WTC11 (cell line): ENCODE data around the gene NR4A3. TPM values are rescaled to one million over a fixed set of nuclear protein-coding genes. Genes with fewer than 3 reads are reported as not detected.
A peak's percentile ranks its signal among the peaks of the same experiment; 100 is the strongest.
"Not testable (repeated sequence)": the region's sequence is repeated elsewhere in the genome, so short reads cannot be mapped to it uniquely, and the experiment has no call there.

Experiments used
- ATAC-seq: fragments of 200-7000 bp; cut with Tn5 transposase; 2 replicates; pipeline ENCODE4 v1.10.0; 2021; ENCODE audit warnings: mild to moderate bottlenecking, moderate library complexity
- CTCF ChIA-PET: fragments of 300-600 bp; sonication (Branson Sonifier 250); formaldehyde crosslinking; loops from one replicate; lab custom pipeline; 2021; ENCODE audit warnings: antibody characterized with exemption; lab: Charles Lee
- POLR2A ChIA-PET: fragments of 350-600 bp; sonication (Branson Sonifier 250); formaldehyde crosslinking; loops from one replicate; lab custom pipeline; 2021; ENCODE audit warnings: antibody characterized with exemption; lab: Charles Lee
- DNase-seq: peaks from one replicate; pipeline ENCODE4 v3.0.0; 2021; ENCODE audit warnings: low spot score
- H3K27ac Mint-ChIP-seq: 2 replicates; pipeline ENCODE4 v1.8.0; 2021; ENCODE audit warnings: mixed read lengths
- H3K27me3 Mint-ChIP-seq: 2 replicates; pipeline ENCODE4 v1.8.0; 2021; ENCODE audit warnings: low read depth, mild to moderate bottlenecking, moderate library complexity, mixed read lengths
- H3K36me3 Mint-ChIP-seq: 2 replicates; pipeline ENCODE4 v1.8.0; 2021; ENCODE audit warnings: mixed read lengths
- H3K4me1 Mint-ChIP-seq: 2 replicates; pipeline ENCODE4 v1.8.0; 2022; ENCODE audit warnings: mixed read lengths
- H3K4me3 Mint-ChIP-seq: 2 replicates; pipeline ENCODE4 v1.8.0; 2021; ENCODE audit warnings: mild to moderate bottlenecking, moderate library complexity, mixed read lengths
- H3K9me3 Mint-ChIP-seq: 2 replicates; pipeline ENCODE4 v1.8.0; 2021; ENCODE audit warnings: mixed read lengths
- AFF4 ChIP-seq: sonication (generic); formaldehyde crosslinking; IDR thresholded peaks from 2 replicates; pipeline ENCODE4 v1.8.1; 2023; ENCODE audit warnings: mild to moderate bottlenecking, missing genetic modification reagents, borderline replicate concordance
- CBFB ChIP-seq: sonication (generic); formaldehyde crosslinking; IDR thresholded peaks from 2 replicates; pipeline ENCODE4 v1.8.1; 2022; ENCODE audit warnings: mild to moderate bottlenecking, low read depth, missing genetic modification reagents
- CREB1 ChIP-seq: sonication (generic); formaldehyde crosslinking; IDR thresholded peaks from 2 replicates; pipeline ENCODE4 v1.8.0; 2023; ENCODE audit warnings: mild to moderate bottlenecking, missing genetic modification reagents
- EMX1 ChIP-seq: fragments of 250-450 bp; sonication (Bioruptor Pico); IDR thresholded peaks from 2 replicates; pipeline ENCODE4 v1.8.0; 2021; ENCODE audit warnings: mild to moderate bottlenecking
- FOXP1 ChIP-seq: sonication (generic); formaldehyde crosslinking; IDR thresholded peaks from 2 replicates; pipeline ENCODE4 v1.8.0; 2022; ENCODE audit warnings: missing genetic modification reagents, mild to moderate bottlenecking, moderate library complexity, borderline replicate concordance
- GABPB1 ChIP-seq: sonication (generic); formaldehyde crosslinking; IDR thresholded peaks from 2 replicates; pipeline ENCODE4 v1.8.1; 2023; ENCODE audit warnings: mild to moderate bottlenecking, missing genetic modification reagents
- JUN ChIP-seq: sonication (generic); formaldehyde crosslinking; IDR thresholded peaks from 2 replicates; pipeline ENCODE4 v1.8.0; 2023; ENCODE audit warnings: mild to moderate bottlenecking, missing genetic modification reagents
- MAX ChIP-seq: sonication (generic); formaldehyde crosslinking; IDR thresholded peaks from 2 replicates; pipeline ENCODE4 v1.8.0; 2022; ENCODE audit warnings: mild to moderate bottlenecking, missing genetic modification reagents
- MXD4 ChIP-seq: fragments of 250-450 bp; sonication (Bioruptor Pico); IDR thresholded peaks from 2 replicates; pipeline ENCODE4 v1.8.0; 2021; ENCODE audit warnings: mild to moderate bottlenecking, moderate library complexity, borderline replicate concordance
- MYBL2 ChIP-seq: sonication (generic); formaldehyde crosslinking; IDR thresholded peaks from 2 replicates; pipeline ENCODE4 v1.8.1; 2023; ENCODE audit warnings: mild to moderate bottlenecking, moderate library complexity, missing genetic modification reagents
- NFATC4 ChIP-seq: fragments of 250-450 bp; sonication (Bioruptor Pico); IDR thresholded peaks from 2 replicates; pipeline ENCODE4 v1.9.0; 2021; ENCODE audit warnings: mild to moderate bottlenecking
- NFE2L1 ChIP-seq: sonication (generic); formaldehyde crosslinking; IDR thresholded peaks from 2 replicates; pipeline ENCODE4 v1.8.1; 2023; ENCODE audit warnings: missing genetic modification reagents
- NFYB ChIP-seq: sonication (generic); formaldehyde crosslinking; conservative IDR thresholded peaks from 2 replicates; pipeline ENCODE4 v1.8.0; 2022; ENCODE audit warnings: low read depth, missing genetic modification reagents
- NR3C1 ChIP-seq: sonication (generic); formaldehyde crosslinking; conservative IDR thresholded peaks from 2 replicates; pipeline ENCODE4 v1.8.1; 2023; ENCODE audit warnings: low read depth, mild to moderate bottlenecking, missing genetic modification reagents
- RORB ChIP-seq: fragments of 250-450 bp; sonication (Bioruptor Pico); IDR thresholded peaks from 2 replicates; pipeline ENCODE4 v1.9.0; 2021; ENCODE audit warnings: mild to moderate bottlenecking
- SMAD3 ChIP-seq: sonication (generic); formaldehyde crosslinking; IDR thresholded peaks from 2 replicates; pipeline ENCODE4 v1.8.0; 2022; ENCODE audit warnings: missing genetic modification reagents, mild to moderate bottlenecking, borderline replicate concordance
- TCF7 ChIP-seq: sonication (generic); formaldehyde crosslinking; IDR thresholded peaks from 2 replicates; pipeline ENCODE4 v1.8.0; 2022; ENCODE audit warnings: mild to moderate bottlenecking, low read depth, missing genetic modification reagents, moderate library complexity
- ZNF232 ChIP-seq: sonication (generic); formaldehyde crosslinking; IDR thresholded peaks from 2 replicates; pipeline ENCODE4 v1.8.0; 2022; ENCODE audit warnings: mild to moderate bottlenecking, missing genetic modification reagents
- ZNF281 ChIP-seq: sonication (generic); formaldehyde crosslinking; IDR thresholded peaks from 2 replicates; pipeline ENCODE4 v1.8.0; 2023; ENCODE audit warnings: mild to moderate bottlenecking, missing genetic modification reagents
- ZNF416 ChIP-seq: fragments of 250-450 bp; sonication (Bioruptor Pico); IDR thresholded peaks from 2 replicates; pipeline ENCODE4 v1.9.0; 2021; ENCODE audit warnings: mild to moderate bottlenecking, inconsistent platforms
- ZNF512 ChIP-seq: sonication (generic); formaldehyde crosslinking; IDR thresholded peaks from 2 replicates; pipeline ENCODE4 v1.8.1; 2022; ENCODE audit warnings: missing genetic modification reagents, borderline replicate concordance
- ZNF532 ChIP-seq: fragments of 250-450 bp; sonication (Bioruptor Pico); IDR thresholded peaks from 2 replicates; pipeline ENCODE4 v1.9.0; 2021; ENCODE audit warnings: mild to moderate bottlenecking, borderline replicate concordance
- total RNA-seq: library from RNA; stranded (reverse); gene quantifications from 3 replicates; pipeline ENCODE4 v1.2.3, GENCODE V29; 2021

NR4A3 gene
- total RNA-seq, 1 experiment from 2014 or later = 0.57 TPM

GRCh38 chr9:99852617-99853016 is 30.9 kb downstream of the NR4A3 start:
- Mint-ChIP-seq H3K4me3 (no peak overlapping the region), H3K27me3 (no peaks in the 10 kb centered on the region), H3K9me3 (no peaks in the 10 kb centered on the region), H3K4me1 (peaks cover 12% of the 10 kb centered on the region), H3K27ac (no peak overlapping the region), H3K36me3 (no peaks in the 10 kb centered on the region)
- CTCF ChIA-PET = no interaction called here
- DNase-seq (no peak), ATAC-seq (no peak)
- TF ChIP-seq NFATC4 (CRISPR knock-in tag) (no peak), ZNF232 (no peak), ZNF512 (CRISPR knock-in tag) (no peak), NFE2L1 (CRISPR knock-in tag) (no peak)
- POLR2A ChIA-PET = no interaction called here

- H3K27ac Mint-ChIP-seq = no peak overlapping the region
- DNase-seq (no peak), ATAC-seq (peak; percentile 74)
- ChIA-PET CTCF (interaction anchor here (1.1 to 1.7 kb wide), 5 partner anchors 16 to 31 kb away, joined by 3 to 11 read pairs (median 3); no protein-coding TSS in a partner anchor), POLR2A (no interaction called here)
- no peaks in the 10 kb centered on the region for H3K9me3 Mint-ChIP-seq
- no peaks in the 10 kb centered on the region for H3K27me3 Mint-ChIP-seq
- no peaks in the 10 kb centered on the region for H3K36me3 Mint-ChIP-seq
- peaks cover 9% of the 10 kb centered on the region for H3K4me1 Mint-ChIP-seq
- no peak for TF ChIP-seq CREB1 (CRISPR knock-in tag)
- no peak for TF ChIP-seq JUN (CRISPR knock-in tag)
- no peak for TF ChIP-seq ZNF416 (CRISPR knock-in tag)
- TF ChIP-seq NFYB = no peak
- TF ChIP-seq ZNF281 (CRISPR knock-in tag) = no peak
- TF ChIP-seq EMX1 (CRISPR knock-in tag) = no peak
- TF ChIP-seq CBFB (CRISPR knock-in tag) = no peak
- TF ChIP-seq ZNF532 (CRISPR knock-in tag) = no peak
- no peak for TF ChIP-seq SMAD3 (CRISPR knock-in tag)
- TF ChIP-seq MAX (CRISPR knock-in tag) = no peak
- no peak for TF ChIP-seq RORB (CRISPR knock-in tag)
- TF ChIP-seq TCF7 (CRISPR knock-in tag) = no peak
- TF ChIP-seq GABPB1 = no peak
- no peak for TF ChIP-seq MYBL2 (CRISPR knock-in tag)
- no peak for TF ChIP-seq FOXP1 (CRISPR knock-in tag)
- no peak for TF ChIP-seq MXD4
- no peak for TF ChIP-seq NR3C1
- no peak for TF ChIP-seq AFF4 (CRISPR knock-in tag)
- H3K4me3 Mint-ChIP-seq = no peak overlapping the region
These were observed 33.9 kb downstream of the NR4A3 start for GRCh38 chr9:99855467-99856176.

GRCh38 chr9:99857576-99857975 is 35.9 kb downstream of the NR4A3 start:
- POLR2A ChIA-PET, H3K36me3 Mint-ChIP-seq, H3K9me3 Mint-ChIP-seq, H3K27ac Mint-ChIP-seq, ATAC-seq, DNase-seq, H3K4me3 Mint-ChIP-seq, H3K27me3 Mint-ChIP-seq, H3K4me1 Mint-ChIP-seq: not testable (repeated sequence)
- CTCF ChIA-PET = interaction anchor here (0.6 kb wide), 1 partner anchor 12 kb away, joined by 3 read pairs; no protein-coding TSS in a partner anchor
